DOHH2 (cell line): ENCODE measurements around the gene RFX6.

Source experiments
- EZH2phosphoT487 ChIP-seq: fragments of 200-600 bp; sonication (generic); IDR thresholded peaks from 2 replicates; pipeline ENCODE4 v1.6.1; 2017; ENCODE audit warnings: borderline replicate concordance, mild to moderate bottlenecking, antibody characterized with exemption, low read length, moderate library complexity, mixed read lengths
- TF ChIP-seq, protein P1 (sequence below): fragments of 200-600 bp; sonication (generic); IDR thresholded peaks from one replicate; pipeline ENCODE4 v1.5.1; 2014; ENCODE audit warnings: antibody characterized with exemption, mild to moderate bottlenecking, low read depth, low read length; ENCODE audit not compliant: poor library complexity, severe bottlenecking

DNA sequence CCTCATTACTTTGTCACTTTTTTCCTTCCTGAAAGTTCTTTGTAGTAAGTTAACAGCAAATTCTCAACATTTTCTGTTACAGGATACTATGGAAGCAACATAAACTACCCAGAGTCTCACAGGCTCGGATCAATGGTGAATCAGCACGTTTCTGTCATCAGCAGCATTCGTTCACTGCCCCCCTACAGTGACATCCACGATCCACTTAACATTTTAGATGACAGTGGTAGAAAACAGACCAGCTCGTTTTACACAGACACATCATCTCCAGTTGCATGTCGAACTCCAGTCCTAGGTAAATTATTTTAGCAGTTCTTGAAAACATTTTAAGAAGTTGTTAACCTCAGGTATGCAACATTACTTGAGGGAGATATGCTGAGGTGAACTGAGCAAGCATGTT, 51.6 kb downstream of the RFX6 start:
- TF ChIP-seq, protein P1, sequence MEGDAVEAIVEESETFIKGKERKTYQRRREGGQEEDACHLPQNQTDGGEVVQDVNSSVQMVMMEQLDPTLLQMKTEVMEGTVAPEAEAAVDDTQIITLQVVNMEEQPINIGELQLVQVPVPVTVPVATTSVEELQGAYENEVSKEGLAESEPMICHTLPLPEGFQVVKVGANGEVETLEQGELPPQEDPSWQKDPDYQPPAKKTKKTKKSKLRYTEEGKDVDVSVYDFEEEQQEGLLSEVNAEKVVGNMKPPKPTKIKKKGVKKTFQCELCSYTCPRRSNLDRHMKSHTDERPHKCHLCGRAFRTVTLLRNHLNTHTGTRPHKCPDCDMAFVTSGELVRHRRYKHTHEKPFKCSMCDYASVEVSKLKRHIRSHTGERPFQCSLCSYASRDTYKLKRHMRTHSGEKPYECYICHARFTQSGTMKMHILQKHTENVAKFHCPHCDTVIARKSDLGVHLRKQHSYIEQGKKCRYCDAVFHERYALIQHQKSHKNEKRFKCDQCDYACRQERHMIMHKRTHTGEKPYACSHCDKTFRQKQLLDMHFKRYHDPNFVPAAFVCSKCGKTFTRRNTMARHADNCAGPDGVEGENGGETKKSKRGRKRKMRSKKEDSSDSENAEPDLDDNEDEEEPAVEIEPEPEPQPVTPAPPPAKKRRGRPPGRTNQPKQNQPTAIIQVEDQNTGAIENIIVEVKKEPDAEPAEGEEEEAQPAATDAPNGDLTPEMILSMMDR: no peak
- no peak for TF ChIP-seq EZH2phosphoT487
